Left cardiac atrium (tissue), 4 donors: Measurements from ENCODE around the gene CLCA1. TPM values are rescaled to one million over a fixed set of nuclear protein-coding genes. Genes with fewer than 3 reads are reported as not detected.

Experiments
- ATAC-seq, 2 donors: fragments of 200-7000 bp; cut with Tn5 transposase; one replicate each; pipeline ENCODE4 v1.9.1; 2020; ENCODE audit warnings: mild to moderate bottlenecking in 2 of 2, moderate library complexity in 2 of 2
- DNase-seq: peaks from one replicate; pipeline ENCODE4 v3.0.0-alpha.2; 2020
- intact Hi-C, 2 donors: fragments of 100-400 bp; cut with DNase I; formaldehyde crosslinking; loops; one replicate each; pipeline versions ENCODE4 v1.14.1 to v1.15.1; 2022 to 2023
- long read RNA-seq: library from polyadenylated mRNA; unstranded; transcript quantifications from one replicate; pipeline ENCODE4 v2.0.0, GENCODE V29; 2021
- total RNA-seq, 2 donors: library from RNA; stranded (reverse); fragmentation: NEBNext Ultra II Directional; extraction: Animal tissue kit (Norgen Biotek cat#: 25700); gene quantifications; one replicate each; pipeline ENCODE4 v1.2.1, GENCODE V29; 2021
- donor health status: DM: no; HTN: yes; CAD: no.
- donor health status: DM: no; HTN: yes; CAD: no; lungs with severe emphysema.
- donor health status: DM: yes; HTN: yes; CAD: no.
- donor health status: Dilated cardiomyopathy.

Gene CLCA1, protein sequence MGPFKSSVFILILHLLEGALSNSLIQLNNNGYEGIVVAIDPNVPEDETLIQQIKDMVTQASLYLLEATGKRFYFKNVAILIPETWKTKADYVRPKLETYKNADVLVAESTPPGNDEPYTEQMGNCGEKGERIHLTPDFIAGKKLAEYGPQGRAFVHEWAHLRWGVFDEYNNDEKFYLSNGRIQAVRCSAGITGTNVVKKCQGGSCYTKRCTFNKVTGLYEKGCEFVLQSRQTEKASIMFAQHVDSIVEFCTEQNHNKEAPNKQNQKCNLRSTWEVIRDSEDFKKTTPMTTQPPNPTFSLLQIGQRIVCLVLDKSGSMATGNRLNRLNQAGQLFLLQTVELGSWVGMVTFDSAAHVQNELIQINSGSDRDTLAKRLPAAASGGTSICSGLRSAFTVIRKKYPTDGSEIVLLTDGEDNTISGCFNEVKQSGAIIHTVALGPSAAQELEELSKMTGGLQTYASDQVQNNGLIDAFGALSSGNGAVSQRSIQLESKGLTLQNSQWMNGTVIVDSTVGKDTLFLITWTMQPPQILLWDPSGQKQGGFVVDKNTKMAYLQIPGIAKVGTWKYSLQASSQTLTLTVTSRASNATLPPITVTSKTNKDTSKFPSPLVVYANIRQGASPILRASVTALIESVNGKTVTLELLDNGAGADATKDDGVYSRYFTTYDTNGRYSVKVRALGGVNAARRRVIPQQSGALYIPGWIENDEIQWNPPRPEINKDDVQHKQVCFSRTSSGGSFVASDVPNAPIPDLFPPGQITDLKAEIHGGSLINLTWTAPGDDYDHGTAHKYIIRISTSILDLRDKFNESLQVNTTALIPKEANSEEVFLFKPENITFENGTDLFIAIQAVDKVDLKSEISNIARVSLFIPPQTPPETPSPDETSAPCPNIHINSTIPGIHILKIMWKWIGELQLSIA
- not detected for total RNA-seq
- long read RNA-seq, result 0 reads

DNA sequence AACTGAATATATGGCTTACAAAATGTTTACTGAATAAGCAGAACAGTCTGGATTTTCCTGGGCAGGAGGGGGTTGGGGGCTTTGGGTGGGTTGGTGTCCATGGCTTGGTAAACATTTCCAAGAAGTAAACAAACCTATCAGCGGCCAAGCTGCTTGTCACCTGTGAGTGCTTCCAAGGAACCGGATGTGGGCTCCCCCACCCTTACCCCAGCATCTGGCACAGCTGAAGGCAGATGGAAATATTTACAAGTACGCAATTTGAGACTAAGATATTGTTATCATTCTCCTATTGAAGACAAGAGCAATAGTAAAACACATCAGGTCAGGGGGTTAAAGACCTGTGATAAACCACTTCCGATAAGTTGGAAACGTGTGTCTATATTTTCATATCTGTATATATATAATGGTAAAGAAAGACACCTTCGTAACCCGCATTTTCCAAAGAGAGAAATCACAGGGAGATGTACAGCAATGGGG is at the start of gene CLCA1:
Gene CLCA1, plus strand, starts transcription at position 427 of the 477 bp plus-strand sequence. Its CDS starts 45 bp downstream, at position 472.
- ATAC-seq, result no peak
- intact Hi-C loops, result no loop called here
- no peak for DNase-seq

DNA sequence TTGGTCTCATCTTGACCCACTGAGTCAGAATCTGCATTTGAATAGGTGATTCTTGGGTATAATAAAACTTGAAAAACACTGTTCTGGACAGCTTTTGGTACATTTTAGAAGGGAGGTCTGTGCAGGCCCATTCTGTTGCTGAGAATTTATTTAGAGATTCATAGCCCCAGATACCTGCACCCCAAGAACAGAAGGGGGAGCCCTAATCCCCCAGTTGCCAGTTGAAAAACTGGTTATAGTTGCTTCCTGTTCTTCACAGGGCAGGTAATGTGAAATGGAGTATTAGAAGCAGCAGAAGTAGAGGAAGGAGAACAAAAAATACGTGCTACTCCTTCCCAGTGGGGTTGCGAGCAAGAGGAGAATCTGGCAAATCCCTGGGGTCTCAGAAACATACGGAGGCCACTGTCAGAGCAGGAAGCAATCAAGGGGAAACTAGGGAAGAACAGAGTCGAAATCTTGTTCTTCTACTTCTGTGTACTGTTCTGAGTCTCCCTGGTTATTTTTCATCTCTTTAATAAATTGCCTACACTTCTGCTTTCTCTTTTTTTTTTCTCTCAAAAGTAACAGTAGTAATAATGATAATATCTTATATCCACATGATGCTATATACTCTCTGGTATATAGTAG is 49.3 kb upstream of the CLCA1 start:
- intact Hi-C loops, result no loop called here
- DNase-seq (no peak), ATAC-seq (peak in 1 of 2 donors; percentile 33)

DNA sequence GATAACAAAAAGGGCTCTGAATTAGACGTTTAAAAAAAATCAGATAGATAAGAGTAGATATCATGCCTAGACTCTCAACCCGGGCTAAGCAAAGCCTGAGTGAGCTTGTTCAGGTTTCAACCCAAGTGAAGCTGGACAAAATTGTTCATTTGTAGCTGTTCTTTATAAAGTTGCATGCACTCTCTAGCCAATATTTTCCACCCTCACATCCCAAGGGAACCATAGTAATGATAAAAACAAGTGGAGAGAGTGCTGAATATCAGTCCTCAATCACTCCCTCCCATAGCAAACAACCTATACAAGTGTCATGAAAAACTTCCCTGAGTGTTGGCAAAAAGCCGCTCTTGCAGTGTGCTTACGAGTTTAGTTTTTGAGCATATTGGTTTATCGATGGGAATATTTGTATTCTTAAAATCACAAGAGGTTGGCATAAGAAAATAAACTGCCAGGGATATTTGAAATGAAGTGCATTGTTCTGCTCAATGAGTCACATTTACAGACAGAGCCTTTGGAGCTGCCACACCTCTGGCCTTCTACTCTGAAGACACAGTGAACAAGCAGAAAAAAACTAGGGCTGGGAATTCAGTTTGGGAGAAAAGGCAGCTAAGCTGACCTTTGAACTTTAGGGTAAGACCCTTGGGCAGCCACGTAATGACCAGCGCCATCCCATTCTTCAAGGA is 47.0 kb upstream of the CLCA1 start:
- intact Hi-C loops, result no loop called here
- no peak for ATAC-seq
- DNase-seq, result no peak

DNA sequence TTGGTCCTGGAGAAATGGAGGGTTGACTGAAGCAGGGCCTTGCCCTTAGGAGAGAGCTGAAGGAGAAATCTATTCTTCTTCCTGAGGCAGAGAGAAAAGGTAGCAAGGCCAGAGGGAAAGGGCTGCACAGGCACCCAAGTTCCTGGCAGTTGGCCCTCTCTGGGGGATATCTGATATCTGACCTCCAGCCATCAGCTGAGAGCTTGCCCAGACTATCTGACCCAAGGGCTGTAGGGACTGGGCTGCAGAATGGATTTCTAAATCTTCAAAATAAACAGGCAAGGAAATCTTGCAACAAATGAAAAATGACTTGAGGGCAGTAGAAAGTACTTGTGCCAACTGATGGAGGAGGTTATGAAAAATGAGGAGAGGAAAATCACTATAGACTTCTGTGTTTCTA is 45.3 kb upstream of the CLCA1 start:
- peak in 1 of 2 donors; percentile 89 for ATAC-seq
- intact Hi-C loops, result no loop called here

DNA sequence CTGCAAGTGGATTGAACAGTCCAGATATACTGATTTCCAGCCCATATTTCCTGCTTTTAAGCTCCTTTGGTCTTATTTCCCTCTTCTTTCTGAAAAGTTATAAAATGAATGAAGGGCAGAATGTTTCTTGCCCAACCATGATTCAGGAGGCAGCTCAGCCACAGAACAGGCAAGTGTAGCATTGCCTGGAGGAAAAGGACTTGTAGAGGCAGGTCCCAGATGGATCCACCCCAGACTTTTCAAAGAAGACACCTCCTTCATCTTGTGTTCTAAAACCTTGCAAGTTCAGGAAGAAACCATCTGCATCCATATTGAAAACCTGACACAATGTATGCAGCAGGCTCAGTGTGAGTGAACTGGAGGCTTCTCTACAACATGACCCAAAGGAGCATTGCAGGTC is 44.9 kb upstream of the CLCA1 start, which contains the start of gene CLCA2:
Gene CLCA2, plus strand, starts transcription at position 299 of the 400 bp plus-strand sequence. Its CDS starts 77 bp downstream, at position 376.
- DNase-seq (no peak), ATAC-seq (no peak)
- intact Hi-C loops, result no loop called here

More for the DNA sequence above, 45.3 kb upstream of the CLCA1 start:
- no peak for DNase-seq

DNA sequence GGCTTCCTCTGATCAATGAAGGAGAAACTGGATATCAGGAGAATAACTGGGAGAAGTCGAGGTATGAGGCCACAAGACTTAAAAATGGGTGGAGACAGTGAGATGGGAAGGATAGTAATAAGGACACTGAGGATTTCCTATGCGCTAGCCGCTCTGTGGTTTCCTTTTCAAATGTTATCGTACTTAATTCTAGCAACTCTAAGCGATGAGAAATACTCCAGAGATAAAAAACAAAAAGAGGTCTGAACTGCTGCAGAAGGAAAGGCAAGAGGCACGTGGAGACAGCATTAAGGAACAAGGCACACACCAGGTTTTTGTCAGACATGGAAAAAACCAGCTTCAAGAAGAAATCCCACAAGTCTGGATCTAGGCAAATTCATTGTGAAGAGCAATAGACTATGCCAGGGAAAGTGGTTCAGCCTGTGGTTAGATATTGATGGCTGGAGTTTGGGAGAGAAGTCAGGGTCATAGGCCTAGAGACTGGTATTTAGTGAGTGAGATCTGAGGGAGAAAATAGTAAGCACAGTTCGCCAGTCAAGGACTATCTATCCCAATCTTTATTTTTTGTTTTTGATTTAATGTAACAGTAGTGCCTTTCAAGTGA is 39.5 kb upstream of the CLCA1 start:
- DNase-seq, result no peak
- intact Hi-C loops, result no loop called here
- ATAC-seq, result peak in 1 of 2 donors; percentile 13

DNA sequence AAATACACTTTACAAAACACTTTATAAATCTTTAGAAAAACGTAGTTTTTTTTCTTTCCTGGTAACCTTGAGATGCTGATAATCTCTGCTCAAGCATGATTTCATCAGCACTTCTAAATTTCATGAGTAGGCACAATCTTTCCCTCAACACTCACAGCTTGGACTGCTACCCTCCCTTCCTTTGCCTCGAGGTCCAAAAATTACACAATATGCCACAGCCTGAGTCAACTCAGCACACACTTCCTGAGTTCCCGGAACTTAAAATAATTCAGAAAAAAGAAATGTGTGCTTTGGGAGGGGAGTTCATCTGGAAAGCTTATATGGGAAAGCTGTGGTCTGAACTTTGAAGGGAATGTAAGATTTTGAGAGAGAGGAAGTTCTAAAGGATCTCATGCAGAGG is 38.9 kb upstream of the CLCA1 start:
- ATAC-seq (peak; percentile 98 to 100), DNase-seq (peak; percentile 36)
- intact Hi-C loops, result no loop called here

DNA sequence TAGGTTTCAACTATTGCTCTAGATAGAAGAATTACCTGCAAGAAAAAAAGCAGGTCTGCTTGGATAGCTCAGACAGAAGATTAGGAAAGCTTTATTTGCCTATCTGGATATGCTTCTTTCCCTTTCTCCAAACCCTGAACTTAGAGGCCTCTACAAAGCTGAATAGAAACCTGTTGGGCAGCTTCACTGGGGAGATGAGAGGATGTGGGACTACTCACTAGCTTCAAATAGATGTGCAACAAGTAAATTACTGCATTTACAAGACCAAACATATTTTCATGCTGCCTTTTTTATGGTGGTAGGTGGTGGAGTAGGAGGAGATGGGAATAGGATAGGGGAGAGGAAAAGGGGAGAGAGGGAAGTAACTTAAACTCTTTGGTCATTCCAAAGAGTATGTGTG is 38.4 kb upstream of the CLCA1 start:
- no peak for ATAC-seq
- DNase-seq, result no peak
- intact Hi-C loops, result no loop called here

DNA sequence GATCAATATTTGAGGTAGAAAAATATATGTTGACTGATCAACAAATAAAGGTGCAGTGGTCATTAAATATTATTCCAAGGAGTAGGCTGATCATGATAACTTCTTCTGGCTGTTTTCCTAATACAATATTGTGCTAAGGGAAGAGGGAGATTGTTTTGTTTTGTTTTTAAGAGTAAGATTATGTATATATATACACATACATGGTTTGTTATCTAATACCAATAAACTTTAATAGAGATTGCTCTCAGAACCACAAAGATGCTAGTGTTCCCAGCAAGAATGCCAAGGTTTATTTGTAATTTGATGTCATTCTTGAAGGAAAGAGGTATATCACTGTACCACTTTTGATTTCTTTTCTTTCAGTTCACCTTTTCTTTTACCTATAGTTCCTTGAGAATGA is 34.7 kb upstream of the CLCA1 start:
- no peak for DNase-seq
- intact Hi-C loops, result no loop called here
- no peak for ATAC-seq

DNA sequence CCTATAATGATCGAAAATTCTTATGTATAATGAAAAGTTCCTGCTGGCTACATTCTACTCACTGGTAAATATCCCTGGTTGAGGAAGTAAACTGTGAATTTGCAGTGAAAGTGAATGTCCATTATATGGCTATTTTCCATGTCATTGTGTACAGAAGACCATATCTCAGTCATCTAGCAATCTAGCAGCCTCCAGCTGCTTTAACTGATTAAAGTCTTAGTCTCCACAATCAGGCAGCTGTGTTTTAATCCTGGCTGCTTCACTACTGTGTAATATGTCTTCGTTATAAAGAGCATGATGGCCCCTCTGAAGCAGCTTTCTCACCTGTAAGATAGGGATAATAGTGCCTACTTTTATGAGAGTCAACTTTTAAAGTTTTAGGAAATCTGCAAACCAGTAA is 33.4 kb upstream of the CLCA1 start:
- intact Hi-C loops, result no loop called here
- no peak for DNase-seq
- no peak for ATAC-seq

DNA sequence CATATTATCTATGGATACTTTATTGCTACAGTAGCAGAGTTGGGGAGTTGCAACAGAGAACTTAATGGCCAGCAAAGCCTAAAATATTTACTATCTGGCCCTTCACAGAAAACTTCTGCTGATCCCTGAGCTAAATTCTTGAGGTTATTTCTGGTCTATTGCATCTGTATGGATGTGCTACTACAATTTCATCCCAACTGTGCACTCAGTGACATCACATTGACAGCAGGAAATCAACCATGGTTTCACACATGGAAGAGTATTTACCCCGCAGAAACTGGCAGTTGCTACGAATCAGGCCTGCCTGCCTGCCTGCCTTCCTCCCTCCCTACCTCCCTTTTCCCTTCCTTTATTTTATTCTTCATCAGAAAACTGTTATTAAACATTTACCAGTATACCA is 32.7 kb upstream of the CLCA1 start:
- ATAC-seq (no peak), DNase-seq (no peak)
- intact Hi-C loops, result no loop called here

DNA sequence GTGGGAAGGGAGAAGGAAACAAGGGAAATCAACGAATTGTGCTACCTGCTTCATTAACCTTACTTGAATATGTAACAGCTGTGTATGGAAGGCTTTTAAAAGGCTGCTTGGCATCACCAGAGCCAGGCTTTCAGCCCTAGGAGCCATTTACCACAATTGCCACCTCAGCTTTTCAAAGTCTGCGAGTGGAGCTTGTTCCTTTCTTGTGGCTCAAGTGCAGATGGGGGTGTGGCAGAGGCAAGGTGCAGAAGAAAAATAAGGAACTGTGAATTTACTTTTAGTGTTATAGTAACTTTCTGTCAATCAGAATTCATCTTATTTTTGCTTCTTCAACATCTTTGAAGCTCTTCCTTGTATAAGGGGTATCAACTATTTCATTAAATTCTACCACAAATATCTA is 27.1 kb upstream of the CLCA1 start:
- DNase-seq, result no peak
- intact Hi-C loops, result no loop called here
- ATAC-seq, result no peak

DNA sequence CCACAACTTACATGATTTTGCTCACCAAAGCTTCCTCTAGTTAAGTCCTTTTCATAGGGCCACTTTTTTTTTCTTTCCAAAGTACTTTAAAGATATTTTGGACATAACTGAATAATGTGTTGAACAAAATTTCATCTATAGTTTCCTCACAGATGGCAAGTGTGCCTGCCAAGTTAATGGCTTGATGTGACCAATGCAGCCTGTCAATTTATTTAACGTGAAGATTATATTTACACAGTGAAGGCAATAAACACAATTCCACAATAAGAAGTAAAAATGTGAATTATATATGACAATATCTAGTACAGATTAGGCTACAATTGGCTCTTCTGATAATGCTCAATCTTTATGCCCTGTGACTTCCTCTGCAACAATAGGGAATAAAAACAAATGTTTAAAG is 26.7 kb upstream of the CLCA1 start:
- no peak for DNase-seq
- intact Hi-C loops, result no loop called here
- ATAC-seq, result no peak

DNA sequence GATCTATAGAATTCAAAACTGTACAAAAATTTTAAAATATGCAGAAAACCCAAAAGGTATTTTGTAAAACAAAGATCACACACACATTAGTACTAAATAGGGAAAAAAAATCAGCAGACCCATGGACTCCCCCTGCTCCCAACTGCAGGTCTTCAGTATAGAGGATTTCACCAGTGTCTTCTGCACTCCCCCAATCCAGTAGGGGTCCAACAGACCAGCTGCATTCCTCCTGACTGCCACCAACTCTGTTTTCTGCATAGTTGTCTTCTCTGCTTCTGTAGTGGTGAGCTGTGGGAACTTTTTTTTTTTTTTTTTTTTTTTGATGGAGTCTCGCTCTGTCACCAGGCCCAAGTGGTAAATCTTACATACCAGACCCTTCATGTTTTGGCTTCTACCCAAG is 22.8 kb upstream of the CLCA1 start:
- DNase-seq, result no peak
- intact Hi-C loops, result no loop called here
- ATAC-seq, result no peak

DNA sequence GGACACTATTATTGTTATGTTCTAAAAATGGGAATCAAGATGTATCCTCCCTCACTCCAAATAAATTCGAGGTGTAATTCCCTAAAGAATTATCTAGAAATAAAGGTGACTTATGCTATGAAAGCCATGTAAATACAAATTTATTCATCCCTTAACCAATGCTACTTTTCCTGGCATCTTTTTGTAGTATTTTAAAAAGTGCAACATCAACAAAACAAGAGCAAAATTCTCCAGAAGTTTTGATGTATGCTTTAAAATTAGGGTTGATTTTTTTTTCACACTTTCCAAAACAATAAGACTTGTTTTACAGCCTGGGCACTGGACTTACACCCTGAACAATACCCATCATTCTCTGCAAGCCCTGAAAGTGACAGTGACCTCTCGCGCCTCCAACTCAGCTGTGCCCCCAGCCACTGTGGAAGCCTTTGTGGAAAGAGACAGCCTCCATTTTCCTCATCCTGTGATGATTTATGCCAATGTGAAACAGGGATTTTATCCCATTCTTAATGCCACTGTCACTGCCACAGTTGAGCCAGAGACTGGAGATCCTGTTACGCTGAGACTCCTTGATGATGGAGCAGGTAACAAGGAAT is 21.4 kb upstream of the CLCA1 start:
- intact Hi-C loops, result no loop called here
- no peak for DNase-seq
- ATAC-seq, result no peak

DNA sequence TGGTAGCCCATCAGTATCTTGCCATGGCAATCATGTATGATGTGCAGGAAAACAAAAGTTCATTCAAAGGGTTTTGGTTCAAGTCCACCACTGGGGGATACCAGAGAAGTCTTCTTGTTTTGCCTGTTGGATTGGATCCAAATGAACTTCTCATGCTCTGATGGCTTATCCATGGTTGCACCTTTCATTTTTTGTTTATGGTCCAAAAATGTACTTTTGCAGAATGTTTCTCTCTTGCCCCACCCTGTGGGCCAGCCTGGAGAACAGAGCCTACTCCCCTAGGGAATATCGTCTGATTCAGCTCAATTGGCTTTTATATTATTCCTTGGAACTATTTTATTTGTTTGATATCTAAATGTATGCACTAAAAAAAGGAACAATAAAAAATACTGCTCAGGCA is 20.1 kb upstream of the CLCA1 start:
- ATAC-seq, result no peak
- no peak for DNase-seq
- intact Hi-C loops, result no loop called here

DNA sequence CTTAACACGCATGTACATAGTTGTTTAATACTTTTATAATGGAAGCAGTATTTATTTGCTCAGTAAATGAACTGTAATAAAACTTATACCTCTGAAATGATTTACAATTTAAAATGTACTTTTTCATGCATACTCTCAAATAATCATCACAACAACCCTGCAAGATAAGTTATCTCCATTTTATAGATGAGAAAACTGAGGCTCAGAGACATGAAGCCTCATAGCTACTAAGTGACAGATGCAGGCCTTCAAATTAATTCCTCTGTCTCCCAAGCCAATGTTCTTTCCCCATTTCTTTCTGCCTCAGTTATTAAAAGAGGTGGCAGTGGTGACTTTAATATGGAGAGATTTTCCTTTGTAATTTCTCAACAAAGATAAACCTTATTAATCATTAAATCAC is 19.6 kb upstream of the CLCA1 start:
- DNase-seq (no peak), ATAC-seq (no peak)
- intact Hi-C loops, result no loop called here

DNA sequence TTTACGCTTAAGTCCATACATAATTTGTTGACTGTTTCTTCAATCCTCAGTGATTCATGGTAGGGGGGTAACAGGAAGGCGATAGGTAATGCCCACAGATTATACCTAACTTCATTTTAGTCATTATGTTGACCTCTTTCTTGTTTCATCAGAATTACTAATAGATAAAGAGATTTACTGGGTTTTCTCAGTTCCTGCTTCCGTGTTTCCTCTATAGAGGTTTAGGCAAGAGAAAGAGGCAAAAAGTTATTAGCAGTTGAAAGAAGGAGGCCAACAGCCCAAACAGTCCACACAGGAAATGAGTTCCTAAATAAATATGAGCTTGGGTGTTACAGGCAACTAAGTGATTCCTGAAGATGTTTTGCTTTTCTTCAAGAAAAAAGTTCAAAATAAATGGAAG is 17.9 kb upstream of the CLCA1 start:
- intact Hi-C loops, result no loop called here
- DNase-seq (no peak), ATAC-seq (no peak)
